Measurements from ENCODE around the gene ISG20L2.

Gene ISG20L2

DNA sequence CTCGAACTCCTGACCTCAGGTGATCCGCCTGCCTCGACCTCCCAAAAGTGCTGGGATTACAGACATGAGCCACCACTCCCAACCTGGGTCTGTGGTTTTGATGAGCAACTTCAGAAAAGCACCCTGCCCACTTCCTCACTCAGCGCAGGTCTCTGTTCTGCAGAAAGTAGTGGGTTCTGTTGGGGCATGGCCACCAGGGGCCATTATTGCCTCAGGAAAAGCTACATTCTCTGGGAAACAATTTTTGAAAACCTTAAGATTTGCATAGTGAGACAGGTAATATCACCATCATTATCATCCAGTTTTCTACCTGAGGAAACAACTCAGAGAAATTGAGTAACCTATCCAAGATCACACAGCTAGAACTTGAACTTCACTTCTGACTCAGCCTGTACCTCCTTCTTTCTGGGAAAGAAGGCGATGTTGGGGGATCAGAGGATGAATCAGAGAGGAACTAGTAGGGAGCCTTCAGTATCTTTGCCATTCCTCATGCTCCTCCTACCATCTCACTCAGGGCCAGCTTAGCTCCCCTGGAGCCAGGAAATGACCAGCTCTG lies 44.3 kb downstream of the ISG20L2 start:
- no peak for DNase-seq

DNA sequence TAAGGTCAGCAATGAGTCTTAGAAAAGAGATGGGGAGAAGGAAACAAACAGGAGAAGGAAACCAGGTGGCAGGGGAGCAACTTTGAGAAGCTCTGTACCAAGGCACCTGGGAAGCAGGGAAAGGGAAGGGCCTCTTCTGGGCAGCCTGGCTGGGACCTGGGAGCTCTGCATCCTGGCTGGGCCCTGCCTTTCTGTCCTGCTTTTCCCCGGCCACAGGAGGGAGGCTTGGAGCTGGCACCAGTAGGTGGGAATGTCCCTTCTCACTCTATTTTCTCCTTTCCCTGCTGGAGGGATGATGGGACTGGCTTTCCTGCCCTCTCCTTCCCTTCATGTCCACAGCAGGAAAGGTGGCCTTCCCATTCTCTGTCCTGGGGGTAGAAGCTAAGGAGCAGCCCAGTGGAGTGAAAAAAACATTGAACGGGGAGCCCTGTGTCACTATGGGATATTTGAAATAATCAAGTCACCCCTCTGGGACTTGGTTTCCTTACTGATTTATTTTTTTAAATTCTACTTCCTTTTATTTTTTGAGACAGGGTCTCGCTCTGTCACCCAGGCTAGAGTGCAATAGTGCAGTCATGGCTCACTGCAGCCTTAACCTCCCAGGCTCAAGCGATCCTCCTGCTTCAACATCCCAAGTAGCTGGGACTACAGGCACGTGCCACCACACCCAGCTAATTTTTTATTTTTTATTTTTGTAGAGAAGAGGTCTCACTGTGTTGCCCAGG lies 46.2 kb downstream of the ISG20L2 start:
- DNase-seq, result no peak

DNA sequence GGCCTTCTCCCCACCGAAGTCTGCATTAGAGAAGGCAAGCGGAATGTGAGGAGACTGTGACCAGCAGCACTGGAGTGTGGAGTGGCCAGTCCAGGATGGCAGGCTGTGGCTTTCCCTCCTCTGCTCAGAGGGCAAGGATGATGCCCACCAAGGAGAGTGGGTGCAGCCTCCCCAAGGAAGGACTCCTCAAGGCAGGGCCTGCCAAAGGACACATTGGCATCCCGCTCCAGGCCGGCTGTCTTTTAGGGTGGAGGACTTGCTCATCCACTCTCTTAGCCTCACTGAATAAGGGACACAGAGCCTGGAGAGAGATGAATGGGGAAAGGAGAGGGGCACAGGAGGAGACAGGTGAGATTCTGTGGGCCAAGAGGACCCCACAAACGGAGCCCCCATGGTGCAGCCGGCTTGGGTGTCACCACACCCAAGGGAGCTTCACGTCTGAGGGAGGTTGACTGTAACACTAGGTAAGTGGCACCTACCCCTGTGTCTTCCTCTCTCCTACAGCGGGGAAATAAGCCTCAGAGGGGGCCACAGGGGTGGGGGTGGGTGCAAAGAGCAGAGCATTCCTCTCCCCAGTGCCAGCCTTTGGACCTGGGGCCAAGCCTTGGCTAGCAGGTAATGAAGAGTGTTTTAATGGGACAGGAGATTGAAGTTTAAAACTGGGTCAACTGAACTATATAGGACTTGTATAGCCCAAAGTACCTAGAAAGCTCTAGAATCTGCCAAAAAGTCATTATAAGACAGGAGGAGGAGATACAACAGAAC lies 47.2 kb downstream of the ISG20L2 start:
- no peak for DNase-seq

DNA sequence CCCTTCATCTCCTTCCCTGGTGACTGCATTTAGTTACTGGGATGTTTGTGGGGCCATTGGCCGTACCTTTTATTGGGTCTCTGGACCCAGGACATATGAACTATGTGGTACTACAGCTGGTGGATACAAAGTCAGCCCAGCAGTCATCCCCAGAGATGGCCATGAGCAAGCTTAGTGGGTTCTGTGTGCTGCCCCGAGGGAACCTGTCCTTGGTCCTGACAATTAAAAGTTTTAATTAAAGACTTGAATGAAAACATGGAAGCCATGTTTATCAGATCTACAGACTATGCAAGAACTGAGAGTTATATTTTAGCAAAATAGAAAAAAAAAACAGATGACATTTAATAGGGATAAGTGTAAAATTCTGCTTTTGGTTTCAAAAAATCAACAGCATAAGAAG lies 48.5 kb downstream of the ISG20L2 start:
- no peak for DNase-seq

DNA sequence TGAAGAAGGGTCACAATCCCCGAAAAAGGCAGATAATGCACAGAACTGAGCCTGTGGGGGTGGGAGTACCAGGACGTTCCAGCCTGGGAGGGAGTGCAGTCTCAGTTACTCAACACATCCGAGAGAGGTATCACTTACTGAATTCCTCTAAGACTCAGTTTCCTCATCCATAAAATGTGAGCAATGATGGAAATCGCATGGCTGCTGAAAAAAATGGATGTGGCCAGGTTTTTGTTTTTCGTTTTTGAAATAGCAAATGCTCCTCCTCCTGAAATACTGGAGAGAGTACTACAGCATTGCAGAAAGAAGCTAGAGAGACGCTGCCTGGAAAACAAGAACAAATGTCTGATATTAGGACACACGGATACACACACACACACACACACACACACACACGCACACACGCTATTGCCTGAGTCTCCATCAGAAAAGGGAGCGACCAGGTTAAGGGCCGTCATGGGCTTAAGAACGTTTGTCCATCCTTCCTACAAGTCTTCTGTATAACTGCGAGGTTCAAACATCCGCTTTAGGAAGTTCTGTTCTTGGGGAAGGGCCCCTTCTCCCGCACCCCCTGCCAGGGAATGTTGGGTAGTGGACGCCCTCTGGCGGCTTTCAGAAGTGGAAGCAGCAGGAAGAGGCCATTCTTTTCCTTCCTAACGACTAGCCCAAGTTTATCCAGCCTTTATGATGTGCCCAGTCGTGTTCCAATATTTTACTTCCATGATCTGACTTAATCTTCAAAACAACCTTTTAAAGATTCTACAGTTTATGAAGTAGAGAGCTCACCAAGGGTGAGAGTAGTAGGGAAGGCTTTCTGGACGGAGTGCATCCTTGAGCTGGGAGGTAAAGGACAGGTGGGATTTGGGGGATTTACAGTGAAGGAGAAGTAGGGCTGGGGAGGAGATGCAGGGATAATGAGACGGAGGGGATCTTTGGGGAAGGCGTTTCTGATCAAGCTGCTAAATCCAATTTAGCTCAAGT lies 50.7 kb downstream of the ISG20L2 start:
- peak; percentile 30 to 54 for DNase-seq

DNA sequence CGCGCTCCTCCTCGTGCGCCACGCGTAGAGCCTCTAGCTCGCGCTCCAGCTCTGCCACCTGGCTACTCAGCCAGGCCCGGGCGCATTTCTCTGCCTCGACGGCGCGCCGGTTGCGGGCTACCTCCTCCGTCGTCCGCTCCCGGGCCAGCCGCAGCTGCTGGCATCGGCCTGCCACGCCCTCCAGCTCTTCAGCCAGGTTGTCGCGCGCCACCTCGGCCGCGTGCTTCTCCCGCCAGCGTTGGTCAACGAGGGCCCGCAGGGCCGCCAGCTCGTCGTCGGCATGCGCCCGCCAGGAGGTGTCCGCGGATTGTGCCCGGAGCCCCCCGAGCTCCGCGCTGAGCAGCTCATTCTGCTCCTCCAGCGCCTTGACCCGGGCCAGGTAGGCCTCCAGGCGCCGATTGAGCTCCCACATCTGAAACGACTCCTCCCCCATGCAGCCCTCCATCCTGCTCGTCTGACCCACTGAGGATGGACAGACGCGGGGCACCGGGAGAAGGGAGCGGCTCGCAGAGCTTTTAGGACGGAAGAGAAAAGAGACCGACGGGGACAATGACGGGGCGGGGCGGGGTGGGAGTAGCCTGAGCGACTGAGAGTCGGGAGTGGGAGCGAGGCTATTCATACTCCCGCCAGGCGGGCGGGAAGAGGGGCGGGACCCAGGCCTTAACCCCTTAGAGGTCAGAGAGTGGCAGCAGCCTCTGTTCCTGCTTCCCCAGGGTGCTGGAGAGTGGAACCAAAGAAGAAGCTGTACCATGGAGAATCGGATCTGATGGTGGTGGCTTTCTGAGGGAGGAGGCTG lies 51.5 kb downstream of the ISG20L2 start, which contains the start of gene NES:
Gene NES (minus strand): TSS at position 588 of the 796 bp plus-strand sequence. CDS start 143 bp downstream, at position 445.
- DNase-seq, result no peak

DNA sequence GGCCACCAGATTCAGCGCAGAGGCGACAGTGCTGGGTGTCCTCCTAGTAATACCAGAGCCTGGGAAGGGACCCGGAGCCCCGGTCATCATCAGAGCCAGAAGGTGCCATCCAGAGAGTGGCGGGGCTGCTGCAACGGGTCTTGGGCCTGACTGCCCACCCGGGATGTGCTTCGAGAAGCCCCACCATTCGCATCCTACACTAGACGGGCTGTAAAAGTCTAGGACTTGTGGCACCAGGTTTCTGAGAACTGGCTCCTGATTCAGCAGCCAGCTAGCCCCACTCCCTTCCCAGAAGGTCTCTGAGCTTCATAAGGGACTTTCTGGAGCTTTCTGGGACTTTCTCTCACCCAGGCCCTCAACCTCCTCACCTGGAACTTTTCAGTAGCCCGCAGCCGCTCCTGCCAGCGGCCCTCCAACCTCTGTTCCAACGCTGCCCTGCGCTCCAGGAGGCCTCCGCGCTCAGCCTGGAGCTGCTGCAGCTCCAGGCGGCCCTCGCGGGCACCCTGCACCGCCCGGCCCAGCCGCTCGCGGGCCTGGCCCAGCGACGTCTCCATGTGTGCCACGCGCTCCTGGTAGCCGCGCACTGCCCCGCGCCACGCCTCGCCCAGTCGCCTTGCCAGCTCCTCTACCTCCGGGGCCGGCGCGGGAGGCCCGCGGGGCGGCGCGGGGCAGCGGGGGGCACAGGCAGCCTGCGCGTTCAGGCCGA lies 52.3 kb downstream of the ISG20L2 start:
- DNase-seq, result no peak

DNA sequence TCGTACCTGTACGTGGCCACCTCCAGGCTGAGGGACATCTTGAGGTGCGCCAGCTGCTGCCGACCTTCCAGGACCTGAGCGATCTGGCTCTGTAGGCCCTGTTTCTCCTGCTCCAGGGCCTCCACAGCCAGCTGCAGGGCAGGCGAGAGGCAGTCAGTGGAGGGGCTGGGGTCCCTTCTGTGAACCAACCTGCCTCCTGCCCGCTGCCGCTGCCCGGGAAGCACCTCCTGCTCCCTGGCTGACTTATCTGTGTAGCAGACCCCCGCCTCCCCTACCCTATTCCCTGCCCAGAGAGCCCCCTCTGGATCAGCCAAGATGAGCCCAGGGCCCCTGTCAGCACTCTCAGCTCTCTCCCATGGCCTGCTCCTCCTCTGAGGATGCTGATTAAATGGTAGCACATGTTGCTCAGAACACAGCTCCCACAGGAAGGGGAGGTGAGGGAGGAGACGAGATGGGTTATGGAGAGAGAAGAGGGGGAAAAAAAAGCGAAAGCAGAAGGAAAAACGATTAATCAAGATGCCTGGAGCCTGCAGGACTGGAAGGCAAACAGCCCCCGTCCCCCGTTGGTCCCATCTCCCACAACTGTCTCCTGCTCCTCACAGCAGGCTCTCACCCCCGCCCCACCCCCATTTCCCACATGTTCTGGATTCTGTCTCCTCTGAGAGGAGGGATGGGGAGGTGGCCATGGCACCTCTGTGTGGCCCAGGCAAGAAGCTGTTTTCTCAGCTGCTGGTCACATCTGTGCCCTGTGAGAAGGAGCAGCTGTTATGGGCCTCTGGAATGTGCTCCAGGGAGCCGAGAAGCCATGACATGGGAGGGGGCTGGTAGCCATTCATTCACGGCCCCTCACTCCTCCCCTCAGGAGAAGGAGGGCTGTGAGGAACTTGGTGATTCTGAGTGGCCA lies 53.1 kb downstream of the ISG20L2 start:
- no peak for DNase-seq

DNA sequence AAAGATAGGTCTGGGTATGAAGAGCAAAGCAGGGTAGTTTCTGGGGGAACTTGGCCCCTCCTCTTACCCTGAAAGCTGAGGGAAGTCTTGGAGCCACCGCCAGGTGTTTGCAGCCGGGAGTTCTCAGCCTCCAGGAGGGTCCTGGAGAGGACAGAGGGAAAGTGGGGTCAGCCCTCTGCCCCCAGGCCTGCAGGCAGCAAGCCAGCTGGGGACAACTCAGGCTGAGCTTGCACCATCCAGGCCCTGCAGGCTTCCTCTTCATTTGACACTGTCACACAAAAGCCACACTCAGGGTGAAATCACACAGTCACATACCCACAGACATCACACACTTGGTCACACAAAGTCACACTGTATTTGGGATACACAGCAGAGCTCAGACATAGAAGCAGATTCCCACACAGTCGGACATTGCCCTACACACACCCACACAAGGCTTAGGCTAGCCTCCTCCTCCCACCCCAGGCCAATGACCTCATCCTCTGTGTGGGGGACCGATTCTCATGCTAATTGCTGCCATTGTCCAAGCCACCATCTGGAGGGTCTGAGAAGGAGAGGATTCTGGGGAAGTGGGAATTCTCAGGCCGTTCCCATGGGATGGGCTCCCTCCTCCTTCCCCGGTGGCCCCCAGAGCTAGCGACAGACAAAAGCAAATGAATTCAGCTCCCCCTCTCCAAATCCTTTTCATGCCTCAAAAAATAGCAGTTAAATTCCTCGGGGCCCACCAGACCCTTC lies 55.0 kb downstream of the ISG20L2 start:
- no peak for DNase-seq
